CD4-positive, alpha-beta T cell treated with Interferon gamma for 1 hour (primary cell): ENCODE results near the gene CDC42BPB.

Source experiments
- DNase-seq: peaks from one replicate; pipeline ENCODE4 v3.0.0-alpha.2; 2020

Gene CDC42BPB

DNA sequence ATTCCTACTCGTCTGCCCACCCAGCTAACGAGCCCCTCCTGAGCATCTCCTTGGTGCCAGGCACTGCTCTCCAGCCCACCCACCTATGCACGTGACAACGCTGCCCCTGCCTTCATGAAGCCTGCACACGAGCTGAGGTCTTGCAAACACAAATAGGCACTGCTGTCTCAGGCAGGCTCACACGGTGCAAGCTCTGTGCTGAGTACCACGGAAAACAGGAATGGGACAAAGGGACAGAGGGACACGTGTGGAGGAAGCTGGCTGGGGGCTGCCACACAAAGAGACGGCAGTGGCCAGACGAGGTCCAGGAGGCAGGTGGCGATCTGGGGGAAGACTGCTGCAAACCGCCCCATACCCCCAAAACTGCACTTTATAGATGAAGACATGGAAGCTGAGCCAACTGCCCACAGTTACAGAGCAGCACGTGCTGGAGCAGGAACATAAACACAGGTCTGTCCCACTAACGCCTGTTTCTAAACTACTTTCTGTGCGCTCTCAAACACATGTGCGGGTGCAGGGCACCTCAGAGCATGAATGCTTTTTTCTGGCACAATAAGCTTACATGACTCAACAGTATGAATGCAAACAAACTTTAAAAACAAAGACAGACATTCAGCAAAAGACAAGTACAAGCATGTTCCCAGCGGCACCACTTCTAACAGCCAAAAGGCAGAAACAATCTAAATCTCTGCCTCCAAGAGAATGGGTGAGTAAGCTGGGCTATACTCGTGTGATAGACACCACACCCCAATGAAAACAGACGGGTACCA, 70.4 kb downstream of the CDC42BPB start:
- no peak for DNase-seq

DNA sequence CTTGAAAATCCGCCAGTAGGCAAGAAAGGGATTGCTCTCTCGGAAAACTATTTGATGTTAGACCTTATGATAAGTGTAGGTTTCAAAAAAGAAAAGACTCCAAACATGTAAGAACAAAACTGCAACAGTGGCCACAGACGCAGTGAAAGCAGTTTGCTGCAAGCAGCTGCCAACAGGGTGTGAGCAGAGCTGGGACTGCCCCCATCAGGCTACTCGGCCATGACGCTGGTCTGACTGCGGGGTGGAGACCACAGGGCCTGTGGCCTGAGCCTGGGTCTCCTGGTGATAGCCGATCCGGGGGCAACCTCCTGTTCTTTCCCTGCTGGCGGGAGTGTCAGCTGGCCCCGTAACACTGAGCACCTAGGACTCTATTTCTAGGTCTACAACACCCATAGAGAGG, 71.7 kb downstream of the CDC42BPB start:
- no peak for DNase-seq

DNA sequence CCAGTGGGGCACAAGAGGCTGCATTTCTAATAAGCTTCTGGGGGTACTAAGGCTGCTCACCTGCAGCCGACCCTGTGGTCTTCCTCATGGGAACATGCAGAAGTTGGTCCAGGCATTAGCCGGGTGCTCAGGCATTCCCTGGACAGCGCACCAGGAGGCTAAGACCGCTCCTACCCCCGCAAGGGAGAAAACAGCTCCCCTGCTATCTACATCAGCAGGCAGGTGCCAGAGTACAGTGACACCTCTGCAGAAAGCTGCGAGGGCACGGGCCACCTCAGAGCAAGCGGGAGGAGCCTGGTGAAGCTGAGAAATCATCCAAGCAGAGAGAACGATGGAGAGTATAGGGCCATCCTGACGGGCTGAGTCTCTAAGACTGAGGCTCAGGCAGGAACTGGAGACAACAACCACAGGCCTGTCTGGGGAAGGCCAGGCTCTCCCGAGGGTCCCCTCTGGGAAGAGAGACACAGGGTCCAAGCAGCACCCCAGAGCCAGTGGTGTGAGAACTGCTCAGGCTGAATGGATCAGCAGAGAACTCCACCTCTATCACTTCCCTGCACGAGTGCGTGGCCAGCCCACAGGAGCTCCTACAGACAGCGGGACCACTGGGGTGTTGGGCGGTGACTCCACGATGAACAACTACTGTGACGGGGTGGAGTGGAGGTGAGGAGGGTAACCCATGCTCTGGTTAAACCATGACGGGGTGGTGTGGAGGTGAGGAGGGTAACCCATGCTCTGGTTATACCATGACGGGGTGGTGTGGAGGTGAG, 72.8 kb downstream of the CDC42BPB start:
- no peak for DNase-seq

DNA sequence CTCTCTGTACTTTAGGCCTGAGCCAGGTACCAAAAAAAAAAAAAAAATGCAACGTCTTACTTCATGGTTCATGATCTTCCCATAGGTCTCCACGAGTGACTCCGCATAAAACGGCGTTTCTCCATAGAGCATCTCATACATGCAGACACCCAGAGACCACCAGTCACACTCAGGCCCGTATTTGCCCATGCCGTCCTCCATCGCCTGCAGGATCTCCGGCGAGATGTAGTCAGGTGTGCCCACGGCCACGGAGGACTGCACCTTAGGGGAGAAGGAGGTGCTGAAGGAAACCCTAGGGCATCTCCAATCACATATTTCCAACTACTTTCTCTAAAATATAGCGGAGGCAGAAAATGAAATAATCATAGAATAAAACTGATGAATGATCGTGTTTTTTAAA, 73.9 kb downstream of the CDC42BPB start:
- no peak for DNase-seq

DNA sequence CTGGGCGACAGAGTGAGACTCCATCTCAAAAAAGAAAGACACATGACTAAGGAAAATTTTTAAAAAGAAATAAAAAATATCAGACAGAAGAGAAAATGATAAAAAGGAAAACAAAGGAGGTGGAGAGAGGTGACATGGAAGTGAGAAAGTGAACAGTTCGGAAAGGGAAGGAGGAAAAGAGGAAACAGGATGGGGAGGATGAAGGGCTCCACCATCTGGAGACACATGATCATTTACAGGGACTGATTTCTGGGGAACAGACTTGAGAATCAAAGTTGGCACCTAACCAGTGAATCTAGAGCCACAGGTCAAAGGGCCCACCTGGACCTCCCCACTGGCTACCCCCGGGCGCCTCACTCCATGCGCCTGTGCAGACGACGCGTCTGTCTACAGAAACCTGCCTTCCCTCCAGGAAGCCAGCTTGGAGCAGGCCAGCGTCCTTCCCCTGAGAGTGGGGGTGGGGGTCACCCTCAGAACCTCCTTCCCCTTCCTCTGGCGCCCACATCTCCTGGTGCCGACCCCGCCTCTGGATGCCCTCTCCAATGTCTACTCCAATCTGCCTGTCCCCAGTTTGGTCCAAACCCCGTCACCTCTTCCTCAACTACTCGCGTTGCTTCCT, 74.4 kb downstream of the CDC42BPB start:
- no peak for DNase-seq

DNA sequence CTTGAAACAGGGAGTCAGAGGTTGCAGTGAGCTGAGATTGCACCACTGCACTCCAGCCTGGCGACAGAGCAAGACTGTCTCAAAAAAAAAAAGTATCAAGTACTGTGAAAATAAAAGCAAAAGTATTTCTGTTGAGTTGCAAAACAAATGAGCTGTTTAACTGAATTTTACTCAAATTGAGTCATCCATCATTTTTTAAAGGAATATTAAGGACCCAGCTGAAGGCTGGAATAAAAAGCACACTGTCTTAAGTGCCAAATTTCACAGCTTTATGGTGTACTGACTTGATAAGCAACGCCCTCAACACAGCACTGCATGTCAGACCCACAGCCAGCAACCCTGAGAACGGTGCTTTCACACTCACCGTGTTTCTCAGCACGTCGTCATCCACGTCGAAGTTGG, 76.9 kb downstream of the CDC42BPB start:
- no peak for DNase-seq

DNA sequence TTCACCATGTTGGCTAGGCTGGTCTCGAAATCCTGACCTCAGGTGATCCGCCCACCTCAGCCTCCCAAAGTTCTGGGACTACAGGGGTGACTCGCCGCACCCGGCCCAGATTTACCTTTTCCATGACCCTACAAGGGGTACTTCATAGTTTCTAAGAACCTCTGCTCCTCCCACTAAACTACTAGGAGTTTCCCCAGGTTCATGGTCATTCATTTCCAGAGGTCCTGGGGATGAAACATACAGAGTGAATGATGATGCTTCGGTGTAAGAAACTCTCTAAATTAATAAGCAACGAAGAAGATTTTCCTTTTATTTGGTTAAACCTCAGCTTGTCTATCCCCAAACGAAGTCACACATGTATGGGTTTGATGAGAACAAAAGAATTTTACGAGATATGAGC, 77.9 kb downstream of the CDC42BPB start:
- no peak for DNase-seq

DNA sequence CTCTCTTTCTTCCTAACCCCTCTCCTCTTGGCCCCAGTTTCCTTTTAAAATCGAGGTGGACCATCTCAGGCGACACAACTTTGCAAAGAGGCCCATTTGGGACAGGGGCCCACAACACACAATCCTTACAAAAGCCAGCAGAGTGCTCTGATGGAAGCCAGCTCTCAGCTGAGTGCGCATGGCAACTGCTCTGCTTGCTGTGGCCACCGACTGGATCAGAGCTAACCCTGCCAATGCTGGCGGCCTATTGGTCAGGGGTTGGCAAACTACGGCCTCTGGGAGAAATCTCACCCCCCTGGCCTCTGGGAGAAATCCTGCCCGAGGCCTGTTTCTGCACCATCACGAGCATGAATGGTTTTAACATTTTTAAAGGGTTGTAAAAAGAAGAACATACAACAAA, 79.9 kb downstream of the CDC42BPB start:
- DNase-seq = no peak

DNA sequence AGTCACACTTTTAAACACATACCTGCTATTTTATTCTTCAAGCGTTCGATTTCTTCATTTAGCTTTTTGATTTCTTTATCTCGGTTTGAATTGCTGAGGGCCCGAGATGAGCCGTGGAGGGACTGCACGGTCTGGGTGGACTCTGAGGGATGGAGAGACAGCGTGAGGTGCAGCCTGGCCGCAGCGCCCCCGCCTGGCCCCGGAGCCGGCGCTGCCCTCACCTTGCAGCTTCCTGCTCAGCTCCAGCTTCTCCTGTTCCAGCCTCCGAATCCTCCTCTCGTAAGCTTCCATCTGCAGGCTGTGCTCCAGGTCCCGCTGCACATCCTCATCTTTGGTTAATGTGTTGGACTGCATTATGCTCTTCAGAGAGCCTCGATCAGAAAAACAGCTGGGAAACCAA, 81.7 kb downstream of the CDC42BPB start:
- DNase-seq = no peak

DNA sequence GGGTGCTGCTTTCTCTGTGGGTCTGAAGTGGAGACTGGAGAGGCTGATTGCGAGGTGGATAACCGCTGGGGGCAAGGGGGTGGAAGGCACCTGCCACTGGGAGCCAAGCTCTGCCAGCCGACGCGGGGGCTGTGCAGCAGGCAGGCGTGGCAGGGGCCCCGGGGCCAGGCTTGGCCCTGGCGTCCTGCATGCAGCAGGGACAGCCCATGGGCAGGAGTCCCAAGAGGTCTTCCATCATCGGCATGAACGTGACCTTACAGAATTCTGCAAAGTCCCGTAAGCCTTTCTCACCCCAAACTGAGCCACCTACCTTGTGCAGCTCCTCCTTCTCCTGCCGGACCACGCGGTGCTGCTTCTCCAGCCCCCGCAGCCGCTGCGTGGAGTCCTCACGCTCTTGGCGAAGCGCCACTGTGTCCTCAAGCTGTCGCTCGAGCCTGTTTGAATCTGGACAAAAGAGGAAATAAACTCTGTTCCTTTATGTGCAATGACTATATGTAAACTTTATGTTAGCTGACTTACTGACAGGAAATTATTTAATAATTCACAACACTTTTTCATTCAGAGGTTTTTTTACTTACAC, 83.6 kb downstream of the CDC42BPB start:
- no peak for DNase-seq

DNA sequence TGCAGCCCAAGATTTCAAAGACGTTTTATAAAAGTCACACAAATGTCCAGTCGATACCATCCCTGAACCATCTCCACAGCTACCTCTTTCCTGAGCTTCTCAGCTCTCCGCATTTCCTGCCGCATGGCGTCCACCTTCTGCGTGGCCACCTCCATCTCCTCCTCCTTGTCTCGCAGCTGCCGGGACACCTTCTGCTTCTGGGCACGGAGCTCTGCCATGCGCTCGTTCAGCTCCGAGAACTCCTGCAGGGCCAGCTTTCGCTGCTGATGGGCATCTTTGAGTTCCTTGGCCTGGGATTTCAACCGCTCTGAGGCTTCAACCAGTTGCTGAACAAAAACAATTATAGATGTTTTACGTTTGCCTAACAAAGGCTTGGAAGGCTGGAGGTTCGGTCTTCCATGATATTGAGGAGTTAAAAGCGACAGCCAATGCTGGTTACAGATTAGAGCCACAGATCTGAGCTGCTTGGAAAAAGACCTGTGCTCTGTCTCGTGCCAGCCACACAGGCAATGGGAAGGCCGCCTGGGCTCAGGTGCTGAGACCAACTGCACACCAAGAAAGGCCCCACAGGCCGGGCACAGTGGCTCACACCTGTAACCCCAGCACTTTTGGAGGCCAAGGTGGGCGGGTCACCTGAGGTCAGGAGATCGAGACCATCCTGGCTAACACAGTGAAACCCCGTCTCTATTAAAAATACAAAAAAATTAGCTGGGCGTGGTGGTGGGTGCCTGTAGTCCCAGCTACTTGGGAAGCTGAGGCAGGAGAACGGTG, 85.3 kb downstream of the CDC42BPB start:
- DNase-seq = no peak

DNA sequence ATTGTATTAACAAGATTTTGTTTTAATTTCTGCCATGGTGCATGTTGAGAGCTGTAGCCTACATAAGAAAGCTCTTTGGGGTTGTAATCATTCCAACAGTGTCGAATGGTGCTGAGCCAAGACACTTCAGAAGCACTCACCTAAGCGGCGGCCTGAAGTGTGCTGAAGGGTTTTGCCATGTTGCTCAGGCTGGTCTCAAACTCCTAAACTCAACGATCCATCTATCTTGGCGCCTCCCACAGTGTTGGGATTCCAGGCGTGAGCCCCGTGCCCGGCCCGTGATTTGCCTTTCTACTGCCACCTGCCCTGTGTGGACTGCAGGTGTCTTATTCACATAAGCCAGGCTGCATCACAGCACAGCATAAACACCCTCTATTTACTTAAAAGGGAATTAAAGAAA, 86.0 kb downstream of the CDC42BPB start:
- DNase-seq = no peak

DNA sequence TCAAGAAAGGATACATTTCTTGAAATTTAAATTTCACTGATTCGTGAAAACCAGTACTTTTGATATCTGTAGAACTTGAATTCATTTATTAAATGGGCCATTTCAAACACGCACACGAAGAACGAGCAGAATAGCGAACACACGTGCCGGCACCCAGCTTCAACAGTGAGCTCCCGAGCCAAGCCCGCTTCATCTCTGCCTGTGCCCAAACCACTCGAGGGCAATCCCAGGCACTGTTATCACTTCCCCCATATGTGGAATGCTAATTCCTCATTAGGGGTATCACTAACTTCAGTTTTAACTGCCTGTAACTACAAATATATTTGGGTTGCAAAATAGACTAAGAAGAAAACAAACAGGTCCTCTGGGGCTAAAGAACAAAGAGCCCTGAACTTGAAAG, 86.9 kb downstream of the CDC42BPB start:
- no peak for DNase-seq

DNA sequence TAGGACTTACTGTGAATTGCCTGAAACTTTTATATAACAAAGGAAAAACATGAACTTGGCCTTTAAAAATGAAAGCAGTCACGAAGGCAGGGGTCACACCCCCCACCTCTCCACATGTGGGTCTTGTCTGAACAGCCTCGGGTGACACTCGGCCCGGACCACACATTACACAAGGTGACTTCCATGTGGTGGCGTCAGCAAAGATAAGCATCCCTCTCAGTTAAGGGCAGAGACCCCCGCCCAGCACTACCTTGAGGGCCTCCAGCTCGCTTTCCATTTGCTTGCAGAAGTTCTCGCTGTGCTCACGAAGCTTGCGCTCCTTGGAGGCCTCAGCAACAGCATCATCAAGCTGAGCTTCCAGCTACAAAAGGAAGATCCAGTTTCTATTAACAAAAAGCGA, 87.4 kb downstream of the CDC42BPB start:
- no peak for DNase-seq

DNA sequence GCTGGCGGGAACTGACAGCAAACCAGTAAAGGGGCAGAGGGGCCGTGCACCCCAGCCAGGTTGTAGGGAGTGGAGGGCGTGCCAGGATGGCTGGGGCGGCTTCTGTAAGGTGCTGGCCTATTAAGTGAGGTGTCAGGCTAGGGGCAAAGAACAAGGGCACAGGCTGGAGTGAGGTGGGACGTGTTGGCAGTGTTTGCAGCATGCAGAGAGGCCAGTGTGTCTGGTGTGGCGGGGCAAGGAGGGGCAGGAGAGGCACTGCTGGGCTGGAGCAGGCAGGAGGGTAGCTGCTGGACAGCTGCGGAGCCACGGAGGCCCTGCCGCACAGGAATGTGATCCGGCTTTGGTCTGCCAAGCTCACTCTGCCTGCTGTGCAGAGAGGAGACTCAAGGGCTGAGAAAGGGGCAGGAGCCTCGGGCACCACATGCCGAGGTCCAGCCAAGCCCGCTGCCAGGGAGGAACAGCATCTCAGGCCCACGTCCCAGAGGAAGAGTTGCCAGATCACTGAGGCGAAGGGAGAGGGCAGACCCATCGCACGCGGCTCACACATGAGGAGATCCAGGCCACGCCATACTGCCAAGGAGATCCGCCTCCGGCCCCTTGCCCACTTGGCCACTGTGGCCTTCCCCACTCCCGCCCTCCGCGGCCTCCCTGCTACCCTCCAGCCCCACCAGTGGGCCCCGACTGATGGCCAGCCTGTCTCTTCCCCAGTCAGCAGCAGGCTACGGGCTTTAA, 88.1 kb downstream of the CDC42BPB start:
- DNase-seq = no peak

DNA sequence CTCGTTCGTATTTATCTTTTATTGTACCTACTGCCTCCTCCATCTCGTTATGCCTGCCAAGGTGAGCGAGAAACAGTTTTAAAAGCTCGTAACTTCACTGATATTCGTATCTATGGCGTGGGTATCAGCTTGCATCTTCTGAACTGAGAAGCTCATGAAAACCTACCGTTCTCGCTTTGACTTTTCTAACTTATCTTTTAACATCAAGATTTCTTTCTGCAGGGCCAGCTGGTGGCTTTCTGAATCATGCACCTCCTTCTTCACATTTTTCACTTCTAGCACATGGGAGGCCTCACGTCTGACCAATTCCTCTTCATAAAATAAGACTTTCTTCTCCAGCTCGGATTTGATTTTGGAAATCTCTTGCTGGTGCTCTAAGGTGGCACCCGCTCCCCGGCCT, 89.0 kb downstream of the CDC42BPB start:
- DNase-seq = no peak

DNA sequence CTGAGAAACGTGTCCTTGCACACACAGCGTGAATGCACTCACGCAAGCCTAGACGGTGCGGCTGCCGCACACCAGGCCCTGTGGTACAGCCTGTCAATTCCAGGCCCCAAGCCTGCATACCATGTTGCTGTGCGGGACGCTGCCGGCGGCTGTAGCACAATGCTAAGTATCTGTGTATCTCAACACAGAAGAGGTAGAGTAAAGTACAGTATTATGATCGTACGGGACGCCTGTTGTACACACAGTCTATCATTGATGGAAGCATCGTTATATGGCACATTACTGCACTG, 89.9 kb downstream of the CDC42BPB start:
- no peak for DNase-seq

DNA sequence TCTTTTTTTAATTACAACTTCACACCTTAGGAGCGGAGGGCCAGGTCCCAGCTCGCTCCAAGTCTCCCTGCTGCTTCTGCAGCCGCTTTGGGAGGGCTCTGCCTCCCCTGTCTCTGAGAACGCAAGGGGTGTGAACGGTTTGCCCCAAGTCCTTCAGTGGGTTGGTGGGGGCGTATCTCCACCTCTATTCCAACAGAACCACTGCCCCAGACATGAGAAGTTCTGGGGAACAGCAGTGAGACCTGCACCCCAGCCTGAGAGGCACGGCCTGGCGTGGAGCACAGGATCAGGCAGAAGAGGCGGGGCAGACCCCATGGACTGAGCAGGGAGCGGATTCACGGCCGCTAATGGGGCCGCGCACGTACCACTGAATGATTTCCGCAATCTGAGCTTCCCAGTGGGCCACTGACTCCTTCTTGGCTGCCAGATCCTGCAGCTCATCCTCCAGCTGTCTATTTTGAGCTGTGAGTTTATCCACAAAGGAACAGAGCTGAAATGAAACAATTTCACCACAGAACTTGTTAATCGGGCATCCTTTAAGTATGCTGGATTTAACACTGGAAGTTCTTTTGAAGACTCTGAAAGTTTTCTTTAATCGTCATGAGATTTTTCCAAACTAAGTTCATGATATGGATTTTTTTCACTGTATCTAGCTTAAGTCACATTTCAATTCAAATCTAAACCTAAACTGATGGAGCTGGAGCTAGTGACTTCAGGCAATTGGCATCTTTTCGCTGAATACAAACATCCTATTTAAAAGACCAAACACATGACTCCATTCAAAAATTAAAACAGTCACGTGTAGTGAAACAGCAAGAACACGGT, 90.5 kb downstream of the CDC42BPB start:
- no peak for DNase-seq

DNA sequence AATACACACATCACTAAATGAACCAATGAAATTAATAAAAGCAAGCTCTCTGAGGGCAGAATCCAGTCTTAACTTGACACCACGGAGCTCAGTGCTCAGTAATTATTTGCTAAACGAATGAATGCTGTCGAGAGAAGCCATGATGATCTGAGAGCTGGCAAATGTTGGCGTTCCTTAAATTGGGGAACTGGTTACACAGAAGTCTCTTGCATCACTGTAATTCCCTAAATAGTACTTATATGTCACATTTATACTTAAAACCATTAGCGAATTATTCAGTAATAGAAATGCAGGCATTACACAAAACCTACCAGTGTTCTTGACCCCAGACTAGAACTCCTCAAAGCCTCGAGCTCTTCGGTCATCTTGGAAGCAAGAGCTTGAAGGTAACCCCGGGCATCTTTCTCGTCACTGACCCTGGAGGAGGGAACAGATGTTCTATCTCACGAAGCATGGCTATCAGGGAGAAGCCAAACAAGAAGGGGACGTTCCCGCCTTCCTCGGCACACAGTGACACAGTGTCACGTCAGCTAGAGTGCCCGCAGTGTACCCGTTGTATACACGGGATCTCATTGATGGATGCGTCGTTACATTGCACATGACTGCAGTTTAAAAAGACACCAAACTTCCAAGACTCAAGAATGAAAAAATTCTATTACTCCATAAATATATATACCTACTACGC, 91.2 kb downstream of the CDC42BPB start:
- no peak for DNase-seq

DNA sequence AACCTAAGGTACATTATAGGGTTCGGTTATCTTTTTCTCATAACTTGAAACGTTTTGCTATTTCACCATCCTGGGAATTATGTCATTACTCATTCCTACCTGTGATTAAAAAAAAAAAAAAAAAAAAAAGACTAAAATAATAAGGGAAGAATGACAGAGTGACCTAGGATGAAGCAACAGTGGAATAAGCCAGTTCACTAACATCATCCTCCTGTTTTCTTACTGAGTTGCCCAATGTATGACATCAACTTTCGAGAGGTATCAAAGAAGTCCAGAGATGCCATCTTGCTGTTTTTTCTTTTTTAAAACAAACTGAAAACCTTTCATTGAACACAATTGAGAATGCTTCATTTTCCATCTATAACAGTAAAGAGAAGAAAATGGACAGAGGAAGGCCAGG, 92.1 kb downstream of the CDC42BPB start:
- no peak for DNase-seq

DNA sequence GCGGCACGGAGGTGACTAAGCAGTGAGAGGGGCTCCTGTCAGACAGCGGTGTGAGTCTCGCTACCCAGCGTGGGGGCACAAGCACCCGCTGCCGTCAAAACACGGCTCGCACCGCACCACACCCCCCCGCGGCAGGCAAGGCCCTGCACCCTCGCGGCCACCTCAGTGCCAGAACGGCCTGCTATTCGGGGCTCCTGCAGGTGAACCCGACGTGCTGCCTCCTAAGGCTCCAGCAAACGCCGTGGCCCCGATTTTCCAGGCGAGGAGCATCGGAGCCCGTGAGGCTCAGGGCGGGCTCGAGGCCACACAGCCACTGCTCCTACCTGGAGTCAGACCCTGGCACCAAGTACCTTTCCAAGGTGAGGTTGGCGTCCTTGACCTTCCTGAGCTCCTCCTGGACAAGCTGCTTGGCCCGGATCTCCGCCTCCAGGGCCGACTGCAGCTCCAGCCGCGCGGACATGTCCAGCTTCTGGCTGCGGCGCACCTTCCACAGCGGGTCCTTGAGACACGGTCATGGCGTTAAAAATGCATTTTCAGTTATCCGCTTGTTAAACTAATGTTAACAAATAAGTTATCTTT, 93.1 kb downstream of the CDC42BPB start:
- DNase-seq = no peak
